H1 (cell line): ENCODE results near the gene LRRC19. TPM values are rescaled to one million over a fixed set of nuclear protein-coding genes. Genes with fewer than 3 reads are reported as not detected.

Experiments
- polyA plus RNA-seq, 7 experiments: library from polyadenylated mRNA; depleted of rRNA in 3 of 7; stranded (reverse) in 5 of 7; unstranded in 2 of 7; fragments of >200 nt in 5 of 7; fragments of 200-250 nt in 2 of 7; gene quantifications; 1 replicate in 5 of 7; 2 replicates in 1 of 7; 4 replicates in 1 of 7; pipeline versions ENCODE4 v1.2.1 to v1.2.3, GENCODE V29; 2011 to 2013; ENCODE audit warnings: missing spikeins in 2 of 7, mixed read lengths in 2 of 7
- total RNA-seq: library from RNA; stranded (reverse); fragmentation: NEBNext Ultra II Directional; extraction: Animal tissue kit (Norgen Biotek cat#: 25700); gene quantifications from 2 replicates; pipeline ENCODE4 v1.2.1, GENCODE V29; 2021
- TF ChIP-seq, protein P1 (sequence below): fragments of 300-600 bp; sonication (generic); IDR thresholded peaks from 2 replicates; pipeline ENCODE4 v1.7.1; 2012; ENCODE audit warnings: low read length, moderate library complexity, mild to moderate bottlenecking, inconsistent platforms; ENCODE audit not compliant: insufficient replicate concordance

The LRRC19 gene
- total and polyA plus RNA-seq, 2 of the 8 experiments (the other 6 are each of a cell fraction or from before 2014, with no cell fraction given): not detected

GRCh38 chr9:26955222-26955903, 50.1 kb downstream of the LRRC19 start (continued):
- TF ChIP-seq, protein P1, sequence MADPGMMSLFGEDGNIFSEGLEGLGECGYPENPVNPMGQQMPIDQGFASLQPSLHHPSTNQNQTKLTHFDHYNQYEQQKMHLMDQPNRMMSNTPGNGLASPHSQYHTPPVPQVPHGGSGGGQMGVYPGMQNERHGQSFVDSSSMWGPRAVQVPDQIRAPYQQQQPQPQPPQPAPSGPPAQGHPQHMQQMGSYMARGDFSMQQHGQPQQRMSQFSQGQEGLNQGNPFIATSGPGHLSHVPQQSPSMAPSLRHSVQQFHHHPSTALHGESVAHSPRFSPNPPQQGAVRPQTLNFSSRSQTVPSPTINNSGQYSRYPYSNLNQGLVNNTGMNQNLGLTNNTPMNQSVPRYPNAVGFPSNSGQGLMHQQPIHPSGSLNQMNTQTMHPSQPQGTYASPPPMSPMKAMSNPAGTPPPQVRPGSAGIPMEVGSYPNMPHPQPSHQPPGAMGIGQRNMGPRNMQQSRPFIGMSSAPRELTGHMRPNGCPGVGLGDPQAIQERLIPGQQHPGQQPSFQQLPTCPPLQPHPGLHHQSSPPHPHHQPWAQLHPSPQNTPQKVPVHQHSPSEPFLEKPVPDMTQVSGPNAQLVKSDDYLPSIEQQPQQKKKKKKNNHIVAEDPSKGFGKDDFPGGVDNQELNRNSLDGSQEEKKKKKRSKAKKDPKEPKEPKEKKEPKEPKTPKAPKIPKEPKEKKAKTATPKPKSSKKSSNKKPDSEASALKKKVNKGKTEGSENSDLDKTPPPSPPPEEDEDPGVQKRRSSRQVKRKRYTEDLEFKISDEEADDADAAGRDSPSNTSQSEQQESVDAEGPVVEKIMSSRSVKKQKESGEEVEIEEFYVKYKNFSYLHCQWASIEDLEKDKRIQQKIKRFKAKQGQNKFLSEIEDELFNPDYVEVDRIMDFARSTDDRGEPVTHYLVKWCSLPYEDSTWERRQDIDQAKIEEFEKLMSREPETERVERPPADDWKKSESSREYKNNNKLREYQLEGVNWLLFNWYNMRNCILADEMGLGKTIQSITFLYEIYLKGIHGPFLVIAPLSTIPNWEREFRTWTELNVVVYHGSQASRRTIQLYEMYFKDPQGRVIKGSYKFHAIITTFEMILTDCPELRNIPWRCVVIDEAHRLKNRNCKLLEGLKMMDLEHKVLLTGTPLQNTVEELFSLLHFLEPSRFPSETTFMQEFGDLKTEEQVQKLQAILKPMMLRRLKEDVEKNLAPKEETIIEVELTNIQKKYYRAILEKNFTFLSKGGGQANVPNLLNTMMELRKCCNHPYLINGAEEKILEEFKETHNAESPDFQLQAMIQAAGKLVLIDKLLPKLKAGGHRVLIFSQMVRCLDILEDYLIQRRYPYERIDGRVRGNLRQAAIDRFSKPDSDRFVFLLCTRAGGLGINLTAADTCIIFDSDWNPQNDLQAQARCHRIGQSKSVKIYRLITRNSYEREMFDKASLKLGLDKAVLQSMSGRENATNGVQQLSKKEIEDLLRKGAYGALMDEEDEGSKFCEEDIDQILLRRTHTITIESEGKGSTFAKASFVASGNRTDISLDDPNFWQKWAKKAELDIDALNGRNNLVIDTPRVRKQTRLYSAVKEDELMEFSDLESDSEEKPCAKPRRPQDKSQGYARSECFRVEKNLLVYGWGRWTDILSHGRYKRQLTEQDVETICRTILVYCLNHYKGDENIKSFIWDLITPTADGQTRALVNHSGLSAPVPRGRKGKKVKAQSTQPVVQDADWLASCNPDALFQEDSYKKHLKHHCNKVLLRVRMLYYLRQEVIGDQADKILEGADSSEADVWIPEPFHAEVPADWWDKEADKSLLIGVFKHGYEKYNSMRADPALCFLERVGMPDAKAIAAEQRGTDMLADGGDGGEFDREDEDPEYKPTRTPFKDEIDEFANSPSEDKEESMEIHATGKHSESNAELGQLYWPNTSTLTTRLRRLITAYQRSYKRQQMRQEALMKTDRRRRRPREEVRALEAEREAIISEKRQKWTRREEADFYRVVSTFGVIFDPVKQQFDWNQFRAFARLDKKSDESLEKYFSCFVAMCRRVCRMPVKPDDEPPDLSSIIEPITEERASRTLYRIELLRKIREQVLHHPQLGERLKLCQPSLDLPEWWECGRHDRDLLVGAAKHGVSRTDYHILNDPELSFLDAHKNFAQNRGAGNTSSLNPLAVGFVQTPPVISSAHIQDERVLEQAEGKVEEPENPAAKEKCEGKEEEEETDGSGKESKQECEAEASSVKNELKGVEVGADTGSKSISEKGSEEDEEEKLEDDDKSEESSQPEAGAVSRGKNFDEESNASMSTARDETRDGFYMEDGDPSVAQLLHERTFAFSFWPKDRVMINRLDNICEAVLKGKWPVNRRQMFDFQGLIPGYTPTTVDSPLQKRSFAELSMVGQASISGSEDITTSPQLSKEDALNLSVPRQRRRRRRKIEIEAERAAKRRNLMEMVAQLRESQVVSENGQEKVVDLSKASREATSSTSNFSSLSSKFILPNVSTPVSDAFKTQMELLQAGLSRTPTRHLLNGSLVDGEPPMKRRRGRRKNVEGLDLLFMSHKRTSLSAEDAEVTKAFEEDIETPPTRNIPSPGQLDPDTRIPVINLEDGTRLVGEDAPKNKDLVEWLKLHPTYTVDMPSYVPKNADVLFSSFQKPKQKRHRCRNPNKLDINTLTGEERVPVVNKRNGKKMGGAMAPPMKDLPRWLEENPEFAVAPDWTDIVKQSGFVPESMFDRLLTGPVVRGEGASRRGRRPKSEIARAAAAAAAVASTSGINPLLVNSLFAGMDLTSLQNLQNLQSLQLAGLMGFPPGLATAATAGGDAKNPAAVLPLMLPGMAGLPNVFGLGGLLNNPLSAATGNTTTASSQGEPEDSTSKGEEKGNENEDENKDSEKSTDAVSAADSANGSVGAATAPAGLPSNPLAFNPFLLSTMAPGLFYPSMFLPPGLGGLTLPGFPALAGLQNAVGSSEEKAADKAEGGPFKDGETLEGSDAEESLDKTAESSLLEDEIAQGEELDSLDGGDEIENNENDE: no peak
